Brain pericyte (primary cell): Measurements from ENCODE around the gene CHRD.
A peak's percentile ranks its signal among the peaks of the same experiment; 100 is the strongest.

Experiments
- DNase-seq: peaks from one replicate; pipeline ENCODE4 v3.0.0-alpha.2; 2012; ENCODE audit warnings: low read depth, low spot score

Gene CHRD

DNA sequence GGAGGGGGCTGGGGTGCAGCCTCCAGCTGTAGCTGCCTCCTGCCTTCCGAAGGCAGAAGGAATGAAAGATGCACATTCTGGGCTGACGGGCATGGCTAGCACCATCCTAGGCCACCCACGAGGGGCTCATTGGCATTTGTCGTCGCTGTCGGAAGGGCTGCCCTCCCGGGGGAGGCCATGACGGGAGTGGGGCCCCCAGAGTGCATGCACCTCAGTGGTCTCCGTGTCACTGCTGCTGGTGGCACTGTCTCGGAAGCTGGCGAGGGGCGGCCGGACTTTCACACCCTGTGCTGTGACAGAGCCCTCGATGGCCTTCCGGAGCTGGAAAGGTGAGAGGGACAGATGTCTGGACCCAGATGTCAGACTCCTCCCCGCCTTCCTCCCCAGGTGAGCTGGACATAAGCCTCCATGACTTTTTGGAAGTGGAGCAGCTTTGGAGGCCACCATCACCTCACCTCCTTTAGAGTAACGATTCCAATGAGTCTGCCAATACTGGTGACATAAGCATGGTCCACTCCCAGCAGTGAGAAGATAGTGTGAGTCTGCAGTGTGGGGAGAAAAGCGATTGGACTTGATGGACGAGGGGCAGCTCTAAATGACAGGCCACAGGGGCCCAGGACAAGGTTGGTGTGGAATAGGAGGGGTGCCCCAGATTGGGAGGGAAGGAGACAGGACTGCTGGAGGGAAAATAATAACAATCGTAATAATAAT is 33.2 kb upstream of the CHRD start:
- DNase-seq: no peak

DNA sequence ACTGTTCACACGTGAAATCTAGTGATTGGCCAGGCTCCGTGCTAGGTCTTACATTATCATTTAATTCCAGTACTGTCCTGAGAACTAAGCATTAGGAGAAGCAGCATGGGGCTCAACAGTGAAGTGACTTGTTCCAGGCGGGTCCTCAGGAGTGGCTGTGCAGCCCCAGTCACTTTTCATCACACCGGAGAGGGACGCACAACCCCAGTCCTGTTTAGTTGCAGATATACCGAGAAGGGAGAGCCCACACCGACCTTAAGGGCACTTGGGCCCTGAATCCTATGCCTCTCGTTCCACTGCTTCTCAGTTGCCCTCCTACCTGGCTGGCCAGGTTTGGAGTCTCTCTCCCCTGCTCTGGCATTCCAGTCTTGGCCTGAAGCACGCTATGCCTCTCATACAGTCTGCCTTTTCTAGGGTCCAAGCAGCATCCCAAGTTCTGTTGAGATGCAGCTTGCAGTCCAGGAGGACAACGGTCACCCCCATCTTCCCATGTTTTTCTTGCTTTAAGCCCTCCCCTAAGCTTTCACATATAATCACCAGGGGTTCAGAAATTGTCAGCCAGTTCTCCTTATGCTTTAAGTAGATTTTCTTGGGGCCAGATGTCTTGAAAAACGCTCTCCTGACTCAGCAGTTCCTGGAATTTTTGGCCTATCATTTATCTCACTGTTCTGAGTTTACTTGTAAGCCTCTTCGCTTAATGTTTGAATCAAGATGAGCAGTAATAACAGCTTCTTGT is 32.4 kb upstream of the CHRD start:
- no peak for DNase-seq

DNA sequence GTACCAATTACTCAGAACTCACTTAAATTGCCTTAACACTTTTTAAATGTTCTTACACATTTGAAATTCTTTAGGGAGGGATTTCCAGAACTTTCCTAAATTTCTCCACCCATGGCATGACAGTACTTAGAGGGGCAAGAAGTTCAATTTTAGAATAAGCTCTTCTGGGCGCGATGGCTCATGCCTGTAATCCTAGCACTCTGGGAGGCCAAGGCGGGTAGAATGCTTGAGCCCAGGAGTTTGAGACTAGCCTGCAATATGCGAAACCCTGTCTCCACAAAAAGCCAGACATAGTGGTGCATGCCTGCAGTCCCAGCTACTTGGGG is 31.8 kb upstream of the CHRD start:
- no peak for DNase-seq

- DNase-seq: no peak
Observed at GRCh38 chr3:184349563-184350470, 30.0 kb upstream of the CHRD start.

- DNase-seq: no peak
Observed at GRCh38 chr3:184350618-184351017, 29.2 kb upstream of the CHRD start.

DNA sequence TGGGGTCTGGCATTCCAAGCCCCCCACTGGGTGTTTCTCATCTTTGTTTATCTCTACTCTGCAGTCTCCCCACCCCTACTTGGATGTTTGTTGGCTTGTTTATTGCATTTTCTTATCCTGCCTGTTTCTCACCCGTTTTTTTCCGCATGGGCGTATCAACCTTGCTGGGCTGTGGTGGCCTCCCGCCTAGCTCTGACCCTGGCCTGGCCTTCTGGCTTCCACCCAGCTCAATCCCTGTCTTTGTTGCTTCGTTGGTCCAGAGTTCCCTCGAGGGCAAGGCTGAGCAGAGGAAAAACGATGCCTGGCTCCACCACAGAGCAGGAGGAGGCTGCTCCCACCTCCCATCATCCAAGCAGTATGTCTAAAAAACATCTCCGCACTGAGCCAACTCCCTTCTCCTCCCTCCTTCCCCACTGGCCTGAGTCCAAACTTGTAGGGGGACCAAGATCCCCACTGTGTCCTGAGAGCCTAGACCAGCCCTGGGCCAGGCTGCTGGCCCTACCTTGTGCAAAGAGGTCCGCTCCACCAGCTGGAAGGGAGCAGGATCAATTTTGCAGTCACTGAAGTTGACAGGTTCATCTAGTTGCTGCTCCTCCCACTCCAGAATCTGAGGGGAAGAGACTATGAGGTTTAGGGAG is 28.2 kb upstream of the CHRD start:
- DNase-seq: peak; percentile 69

GRCh38 chr3:184352149-184352785 is 27.6 kb upstream of the CHRD start:
- no peak for DNase-seq

DNA sequence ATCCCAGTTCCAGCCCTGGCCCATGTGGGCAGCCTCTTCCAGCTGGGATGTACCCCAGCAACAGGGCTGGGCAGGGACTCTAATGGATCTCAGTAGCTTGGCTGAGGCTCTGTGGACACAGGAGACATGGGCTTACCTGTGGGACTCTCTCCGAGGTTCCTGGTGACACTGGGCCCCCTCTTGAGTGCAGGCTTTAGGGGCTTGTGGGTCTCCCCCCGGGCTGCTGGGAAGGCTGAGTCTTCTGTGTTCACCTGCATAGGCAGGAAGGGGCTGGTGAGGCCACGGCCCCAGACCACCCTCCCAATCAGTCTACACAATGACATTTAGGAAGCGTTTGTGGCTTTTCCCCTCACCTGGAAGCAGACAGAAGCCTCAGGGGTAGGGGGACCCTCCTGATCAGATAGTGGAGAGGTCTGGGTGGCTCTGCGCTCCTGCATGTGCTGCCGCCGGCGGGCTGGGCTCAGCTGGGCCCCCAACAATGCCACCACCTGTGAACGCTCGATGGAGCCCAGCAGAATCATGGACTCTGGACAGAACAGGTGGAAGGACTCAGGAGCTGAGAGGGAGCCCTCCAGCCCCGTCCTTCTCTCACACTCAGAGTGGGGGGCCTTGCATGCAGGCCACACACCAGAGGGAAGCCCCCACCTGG is 26.8 kb upstream of the CHRD start:
- no peak for DNase-seq

DNA sequence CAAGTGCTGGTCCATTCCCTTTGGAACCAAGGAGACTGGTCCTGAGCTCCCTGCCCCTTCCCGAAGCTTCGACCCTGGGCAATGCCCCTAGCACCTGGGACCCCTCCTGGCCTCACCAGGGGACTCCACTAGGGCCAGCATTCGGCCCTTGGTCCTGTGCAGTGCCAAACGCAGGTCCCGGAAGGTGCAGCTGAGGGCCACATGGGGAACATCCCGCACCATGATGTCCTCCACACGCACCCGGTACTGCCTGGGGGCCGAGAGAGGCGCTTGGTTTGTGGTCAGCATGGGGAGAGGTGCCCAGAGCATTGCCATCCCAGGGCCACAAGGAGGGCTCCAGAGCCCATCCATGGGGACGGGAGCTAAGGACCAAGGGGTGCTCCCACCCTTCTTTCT is 26.3 kb upstream of the CHRD start:
- DNase-seq: no peak

GRCh38 chr3:184354121-184354728 is 25.6 kb upstream of the CHRD start:
- DNase-seq: no peak

DNA sequence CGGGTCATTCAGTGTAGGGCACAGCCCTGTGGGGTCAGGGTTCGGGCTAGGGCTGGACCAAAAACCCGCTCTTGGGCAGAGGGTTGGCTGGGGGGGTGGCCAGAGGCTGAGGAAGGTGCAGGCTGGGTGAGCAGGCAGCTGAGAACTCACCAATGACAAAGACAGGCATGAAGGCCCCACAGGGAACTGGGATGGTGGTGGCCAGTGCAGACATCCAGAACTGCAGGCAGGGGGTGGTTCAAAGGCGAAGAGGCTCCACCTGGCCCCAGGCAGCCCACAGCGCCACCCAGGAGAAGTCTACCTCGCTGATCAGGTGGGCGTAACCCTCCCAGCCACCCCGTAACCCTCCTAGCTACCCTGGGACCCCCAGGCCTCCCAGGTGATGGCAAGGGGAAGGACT is 25.1 kb upstream of the CHRD start:
- DNase-seq: no peak

DNA sequence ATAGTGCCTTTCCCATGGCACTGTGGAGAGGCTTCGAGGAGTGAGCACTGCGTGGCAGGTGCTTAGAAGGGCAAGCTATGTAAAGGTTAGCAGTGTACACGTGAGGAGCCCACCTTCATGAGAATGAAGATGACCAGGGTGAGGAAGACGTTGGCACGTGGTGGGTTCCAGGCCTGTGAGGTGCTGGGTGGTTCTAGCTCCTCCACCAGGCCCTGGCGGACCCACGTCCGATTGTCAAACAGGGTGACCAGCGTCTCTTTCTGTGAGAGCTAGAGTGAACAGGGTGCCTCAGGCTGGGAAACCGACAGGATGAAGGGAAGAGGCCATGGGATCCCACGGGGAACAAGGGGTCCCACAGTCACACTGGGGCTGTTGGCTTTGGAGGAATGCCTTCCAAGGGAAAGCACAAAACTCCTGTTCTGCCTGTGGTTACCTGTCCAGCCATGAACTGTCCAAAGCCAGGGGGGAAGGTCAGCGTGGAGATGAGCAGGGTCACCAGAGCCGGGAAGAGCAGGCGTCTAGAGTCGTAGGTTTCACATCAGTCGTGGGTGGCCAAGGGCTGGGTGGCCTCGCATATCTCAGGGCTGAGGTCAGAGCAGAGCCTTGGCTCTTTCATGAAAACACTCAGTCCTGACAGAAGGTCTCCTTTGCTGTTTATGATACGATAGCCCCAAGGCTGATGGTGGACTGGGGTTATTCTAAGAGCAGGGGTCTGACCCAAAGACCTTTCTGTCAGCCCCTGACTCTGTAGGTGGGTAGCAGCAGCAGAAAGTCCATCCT is 24.4 kb upstream of the CHRD start:
- no peak for DNase-seq

DNA sequence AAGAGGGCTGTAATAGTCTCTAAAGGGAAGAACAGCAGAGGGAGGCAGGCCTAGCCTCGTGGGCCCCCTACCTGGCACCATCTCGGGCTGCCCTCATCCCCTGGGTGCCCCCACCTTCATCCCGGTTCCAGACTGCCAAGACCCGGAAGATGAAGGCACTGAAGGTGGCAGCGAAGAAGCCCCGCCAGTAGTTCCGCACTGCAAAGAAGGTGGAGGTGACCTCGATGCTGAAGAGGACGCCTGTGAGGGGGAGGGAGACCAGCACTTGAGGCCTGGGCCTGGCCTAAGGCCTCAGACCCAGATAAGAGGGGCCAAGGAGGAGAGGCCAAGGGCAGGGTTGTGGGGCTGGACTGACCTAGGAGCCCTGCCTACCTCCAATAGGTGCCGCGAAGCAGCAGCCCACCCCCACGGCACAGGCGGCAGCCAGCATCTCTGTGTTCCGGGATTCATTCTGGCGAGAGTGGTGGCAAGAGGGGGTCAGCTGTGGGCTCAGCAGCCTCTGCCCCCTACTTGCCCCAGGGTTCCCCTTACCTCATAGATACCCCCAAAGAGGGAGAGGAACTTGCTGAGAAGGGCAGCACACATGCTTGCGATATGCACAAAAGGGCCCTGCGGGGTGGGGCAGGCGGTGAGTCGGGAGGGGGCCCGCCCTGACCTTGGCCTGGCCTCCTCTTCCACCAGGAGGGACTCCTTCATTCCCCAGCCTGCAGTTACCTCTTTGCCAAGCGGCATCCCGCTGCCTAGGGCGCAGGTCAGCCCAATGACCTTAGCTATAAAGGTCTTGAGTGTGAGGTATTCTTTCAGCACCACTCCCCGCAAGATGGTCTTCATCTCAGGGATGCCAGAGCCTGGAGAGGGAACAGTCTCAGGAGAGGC is 22.4 kb upstream of the CHRD start:
- no peak for DNase-seq

GRCh38 chr3:184358124-184358767 is 21.6 kb upstream of the CHRD start:
- DNase-seq: no peak

DNA sequence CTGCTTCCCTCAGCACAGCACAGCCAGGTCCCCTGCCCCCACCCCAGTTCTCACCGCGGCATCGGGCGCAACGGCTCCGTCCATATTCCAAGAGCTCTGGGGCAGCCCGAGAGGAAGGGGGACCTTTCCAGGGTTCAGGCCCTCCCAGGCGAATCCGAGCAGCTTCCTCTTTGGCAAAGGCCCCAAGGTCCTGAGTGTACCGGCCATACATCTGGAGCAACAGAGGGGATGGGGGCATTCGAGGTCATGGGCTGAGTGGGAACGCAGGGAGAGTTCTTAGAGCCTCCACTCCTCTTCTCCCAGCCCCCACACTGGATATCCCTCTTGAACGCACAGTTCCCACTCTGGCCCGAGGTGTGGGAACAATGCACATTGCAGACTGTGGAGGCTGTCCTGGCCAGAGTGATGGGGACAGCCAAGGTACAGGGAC is 20.9 kb upstream of the CHRD start:
- no peak for DNase-seq

- DNase-seq: no peak
Observed at GRCh38 chr3:184359610-184360009, 20.2 kb upstream of the CHRD start.

- DNase-seq: no peak
Observed at GRCh38 chr3:184360070-184360928, 19.6 kb upstream of the CHRD start.
